Measurements from ENCODE around the gene TNRC18. TPM values are rescaled to one million over a fixed set of nuclear protein-coding genes. Genes with fewer than 3 reads are reported as not detected.

TNRC18 gene
- total and polyA plus RNA-seq, 9 of the 15 experiments (the other 6 are each of a cell fraction or from before 2014, with no cell fraction given), result 0.03 to 43.2 (median 18.0) TPM

- 0 out of 2 replicates have a peak, but pooled peaks have one; percentile 4 for TF ChIP-seq ZNF740 (CRISPR knock-in tag; IDR thresholded peaks at IDR 0.05)
- TF ChIP-seq ZNF740 (tag; IDR thresholded peaks at IDR 0.05), result no peak
- no peak for TF ChIP-seq ZNF77 (CRISPR knock-in tag; IDR thresholded peaks at IDR 0.05)
- TF ChIP-seq NFRKB (IDR thresholded peaks at IDR 0.05; ENCODE audit: low read depth), result no peak
- no peak for TF ChIP-seq ZBTB43 (CRISPR knock-in tag; IDR thresholded peaks at IDR 0.05)
- TF ChIP-seq GABPB1 (CRISPR knock-in tag; IDR thresholded peaks at IDR 0.05), result no peak
These were observed 31.5 kb upstream of the TNRC18 start (continued) for GRCh38 chr7:5455175-5455574.

- DNase-seq (ENCODE audit: extremely low read depth in 1 of 4, low spot score in 3 of 4) (no peak), FAIRE-seq (no peak), ATAC-seq (no peak)
- Histone ChIP-seq H3K79me2 (ENCODE audit: control insufficient read depth, insufficient read depth, low read length) (no peaks in the 10 kb centered on the region), H3K4me1 (replicated peaks in 1 of 2; ENCODE audit: control insufficient read depth in 2 of 2, insufficient read depth in 2 of 2, low read length in 2 of 2) (peaks cover 40 to 75% of the 10 kb centered on the region in 2 experiments), H3K36me3 (ENCODE audit: control insufficient read depth, insufficient read depth, low read length) (no peaks in the 10 kb centered on the region), H3K27me3 (ENCODE audit: control insufficient read depth in 2 of 2, insufficient read depth in 2 of 2, low read length in 2 of 2) (no peaks in the 10 kb centered on the region), H3K9me3 (replicated peaks; ENCODE audit: control insufficient read depth, insufficient read depth, low read depth, low read length) (no peaks in the 10 kb centered on the region), H2AFZ (ENCODE audit: low read depth, low read length) (no peak overlapping the region), H3K4me3 (no peak overlapping the region), H3K9me1 (ENCODE audit: control insufficient read depth, insufficient read depth, low read length) (no peaks in the 10 kb centered on the region), H3K27ac (ENCODE audit: extremely low read depth, low read depth, low read length) (no peak overlapping the region), H4K20me1 (replicated peaks; ENCODE audit: control insufficient read depth, insufficient read depth, low read length) (no peaks in the 10 kb centered on the region), H3K9ac (ENCODE audit: insufficient read depth in 1 of 2, low read depth in 2 of 2, low read length in 2 of 2) (peak overlapping the region in 1 of 2 experiments; percentile 62; a peak in 1 of 4 replicates), H3K4me2 (ENCODE audit: insufficient read depth, low read length) (no peak overlapping the region)
- no TSS peak for BruUV-seq (replicated peaks)
- WGBS (ENCODE audit: insufficient coverage, low coverage, missing lambda C conversion rate), result 94% methylated on average over 8 of the region's 8 CpGs
- in situ Hi-C loops (cut with MboI), result no loop called here
- ChIA-PET CTCF (ENCODE audit: low intra/inter-chr PET ratio) (no interaction called here), POLR2A (no interaction called here)
- intact Hi-C loops (cut with micrococcal nuclease), result loop anchor here (10.0 kb wide), 1 partner anchor 210 kb away; no protein-coding TSS in a partner anchor
- peak; percentile 52 to 75; a peak in 3 of 4 replicates for TF ChIP-seq KDM1A (IDR thresholded peaks at IDR 0.05)
- peak; percentile 85 for TF ChIP-seq ZFP36 (IDR thresholded peaks at IDR 0.05; ENCODE audit: low read depth, low read length, partially characterized antibody)
- no peak for TF ChIP-seq MTA3 (IDR thresholded peaks at IDR 0.05; ENCODE audit: borderline replicate concordance)
- TF ChIP-seq PHB (CRISPR knock-in tag; IDR thresholded peaks at IDR 0.05), result no peak
- TF ChIP-seq ADNP (tag; IDR thresholded peaks at IDR 0.05), result peak; percentile 19; the same call in 1 of the 2 replicates
- TF ChIP-seq RBM25 (IDR thresholded peaks at IDR 0.05; ENCODE audit: low read depth, low read length, severe bottlenecking), result peak; percentile 69
- peak; percentile 33; the same call in 1 of the 2 replicates for TF ChIP-seq FOXP1 (CRISPR knock-in tag; IDR thresholded peaks at IDR 0.05)
- TF ChIP-seq ZNF79 (CRISPR knock-in tag; IDR thresholded peaks at IDR 0.05; ENCODE audit: low read depth), result no peak
- peak; percentile 53; the same call in 1 of the 2 replicates for TF ChIP-seq CBX1 (IDR thresholded peaks at IDR 0.05; ENCODE audit: low read depth)
These were observed 30.9 kb upstream of the TNRC18 start for GRCh38 chr7:5454485-5454884.
